NCI-H748 treated with DMSO at 0.1 percent for 48 hours (cell line): ENCODE results near the gene ZNRF2.
"Not testable (repeated sequence)": the region's sequence is repeated elsewhere in the genome, so short reads cannot be mapped to it uniquely, and the experiment has no call there.

Experiments used
- DNase-seq: peaks from one replicate; lab custom pipeline; 2025; lab: John Stamatoyannopoulos, UW

Gene ZNRF2

DNA sequence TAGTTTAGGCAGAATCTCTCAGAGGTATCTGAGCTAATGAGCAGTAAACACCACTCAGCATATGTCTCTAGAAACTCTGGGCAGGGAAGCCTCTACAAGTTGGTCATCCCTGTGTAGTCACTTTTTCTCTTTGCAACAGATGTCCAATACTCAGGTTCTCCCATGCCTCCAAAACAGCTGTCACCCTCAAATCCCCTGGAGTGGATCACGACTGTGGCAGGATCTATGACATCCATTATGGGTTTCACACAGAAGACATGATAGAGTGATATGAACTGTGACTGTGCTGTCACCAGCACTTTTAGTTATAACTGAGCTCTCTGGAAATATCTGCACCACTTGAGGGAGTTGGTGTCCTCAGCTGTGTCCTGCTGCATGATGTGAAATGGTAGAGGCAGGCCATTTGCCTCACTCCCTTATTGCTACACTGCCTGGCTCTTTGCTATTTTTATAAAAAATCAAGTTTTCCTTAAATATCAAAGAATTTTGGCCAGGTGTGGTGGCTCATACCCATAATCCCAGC, 24.1 kb upstream of the ZNRF2 start:
- DNase-seq = no peak

DNA sequence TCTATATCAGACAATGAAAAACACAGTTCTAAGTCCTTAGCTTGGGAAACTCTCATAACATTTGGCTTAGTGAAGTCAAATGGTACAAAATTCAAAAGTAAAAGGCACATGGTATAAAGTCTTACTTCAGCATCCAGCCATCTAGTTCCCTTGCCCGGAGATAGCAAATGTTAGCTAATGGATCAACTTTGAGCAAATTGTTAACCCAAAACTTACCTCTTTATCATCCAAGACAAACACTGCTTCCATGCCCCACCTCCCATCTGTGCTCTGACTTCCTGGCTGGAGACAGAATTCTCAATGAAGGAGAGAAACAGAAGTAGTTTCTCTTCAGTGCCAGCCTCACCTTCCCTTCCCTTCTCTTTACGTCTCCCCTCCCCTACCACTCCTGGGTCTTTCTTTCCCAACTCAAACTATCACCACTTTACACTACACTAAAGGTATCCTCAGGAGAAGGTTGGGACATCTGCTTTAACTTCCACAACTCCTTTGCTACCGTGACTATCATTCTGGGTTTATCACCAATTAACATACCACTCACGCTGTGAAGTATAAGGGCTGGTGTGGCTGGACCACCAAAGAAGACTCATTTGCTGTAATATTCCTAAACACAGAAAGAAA, 21.2 kb upstream of the ZNRF2 start:
- no peak for DNase-seq

DNA sequence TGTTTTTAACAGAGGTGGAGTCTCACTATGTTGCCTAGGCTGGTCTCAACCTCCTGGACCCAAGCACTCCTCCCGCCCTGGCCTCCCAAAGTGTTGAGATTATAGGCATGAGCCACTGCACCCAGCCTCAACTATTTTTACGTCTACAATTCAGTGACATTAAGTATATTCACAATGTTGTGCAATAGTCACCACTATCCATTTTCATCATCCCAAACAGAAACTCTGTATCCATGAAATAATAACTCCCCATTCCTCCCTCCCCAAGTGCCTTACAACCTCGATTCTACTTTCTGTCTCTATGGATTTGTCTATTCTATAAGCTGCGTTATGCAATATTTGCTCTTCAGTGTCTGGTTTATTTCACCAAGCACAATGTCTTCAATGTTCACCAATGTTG, 20.3 kb upstream of the ZNRF2 start:
- DNase-seq = no peak

DNA sequence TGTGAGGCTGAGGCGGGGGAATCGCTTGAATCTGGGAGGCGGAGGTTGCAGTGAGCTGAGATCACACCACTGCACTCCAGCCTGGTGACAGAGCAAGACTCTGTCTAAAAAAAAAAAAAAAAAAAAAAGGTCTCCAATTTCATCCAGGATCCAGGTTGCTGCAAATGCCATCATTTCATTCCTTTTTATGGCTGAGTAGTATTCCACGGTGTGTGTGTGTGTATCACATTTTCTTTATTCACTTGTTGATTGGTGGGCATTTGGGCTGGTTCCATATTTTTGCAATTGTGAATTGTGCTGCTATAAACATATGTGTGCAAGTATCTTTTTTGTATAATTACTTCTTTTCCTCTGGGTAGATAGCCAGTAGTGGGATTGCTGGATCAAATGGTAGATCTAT, 19.2 kb upstream of the ZNRF2 start:
- DNase-seq = not testable (repeated sequence)

DNA sequence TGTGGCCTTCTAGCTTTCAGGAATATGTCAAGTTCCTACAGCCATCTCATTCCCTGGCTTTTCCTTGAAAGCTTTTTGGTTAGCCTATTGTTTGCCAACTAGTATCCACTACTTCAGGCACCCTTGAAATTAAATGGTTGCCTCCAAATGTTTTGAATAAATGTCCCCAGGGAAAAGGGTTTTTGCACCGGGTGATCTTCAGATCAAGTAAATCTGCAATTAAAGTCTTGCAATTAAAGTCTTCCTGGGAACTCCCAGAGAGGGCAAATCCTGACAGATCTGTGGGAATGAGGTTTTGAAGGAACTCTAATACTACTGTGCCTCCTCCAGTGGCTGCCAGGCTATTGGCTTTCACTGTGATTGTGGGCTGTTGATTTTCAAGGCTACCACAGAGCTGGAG, 17.7 kb upstream of the ZNRF2 start:
- DNase-seq = no peak

DNA sequence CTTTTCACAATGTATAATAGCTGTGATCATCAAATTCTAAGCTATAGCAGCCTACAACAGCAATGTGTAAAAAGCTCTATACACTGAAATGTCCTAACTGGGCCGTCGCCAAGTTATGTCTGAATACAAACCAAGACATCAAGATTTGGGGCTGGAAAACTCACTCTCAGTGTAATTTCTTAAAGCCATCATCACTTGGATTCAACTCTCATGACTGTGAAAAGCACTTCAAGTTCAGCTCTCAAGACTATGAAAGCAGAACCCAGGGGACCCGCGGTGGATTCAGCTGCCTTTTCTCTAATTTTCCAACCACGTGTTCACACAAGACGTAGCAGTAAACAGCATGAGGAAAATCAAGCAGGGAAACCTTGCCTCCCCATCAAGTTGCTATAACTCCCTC, 15.8 kb upstream of the ZNRF2 start:
- DNase-seq = no peak

DNA sequence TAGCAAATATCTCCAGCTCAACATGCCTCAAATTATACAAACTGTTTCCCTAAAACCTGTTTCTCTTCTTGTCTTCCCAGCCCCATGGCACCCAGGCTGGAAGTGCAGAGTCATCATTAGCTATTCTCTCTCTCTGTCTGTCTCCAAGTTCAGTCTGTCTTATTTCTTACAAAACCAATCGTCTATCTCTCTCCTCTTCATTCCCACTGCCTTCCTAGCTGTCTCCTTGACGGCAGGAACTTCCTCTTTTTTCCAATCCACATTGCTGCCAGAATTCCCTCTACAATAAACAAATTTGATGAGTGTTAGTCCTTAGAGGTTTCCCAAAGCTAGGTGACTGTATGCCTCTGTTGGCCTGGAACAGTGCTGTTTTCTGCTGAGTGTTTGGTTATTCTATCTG, 14.9 kb upstream of the ZNRF2 start:
- DNase-seq = no peak

DNA sequence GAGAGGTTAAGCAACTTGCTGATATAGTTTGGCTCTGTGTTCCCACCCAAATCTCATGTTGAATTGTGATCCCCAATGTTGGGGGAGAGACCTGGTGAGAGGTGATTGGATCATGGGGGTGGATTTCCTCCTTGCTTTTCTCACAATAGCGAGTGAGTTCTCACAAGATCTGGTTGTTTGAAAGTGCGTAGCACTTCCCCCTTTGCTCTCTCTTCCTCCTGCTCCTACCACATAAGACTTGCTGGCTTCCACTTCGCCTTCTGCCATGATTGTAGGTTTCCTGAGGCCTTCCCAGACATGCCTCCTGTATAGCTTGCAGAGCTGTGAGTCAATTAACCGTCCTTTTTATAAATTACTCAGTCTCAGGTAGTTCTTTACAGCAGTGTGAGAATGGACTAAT, 13.5 kb upstream of the ZNRF2 start:
- DNase-seq = no peak

DNA sequence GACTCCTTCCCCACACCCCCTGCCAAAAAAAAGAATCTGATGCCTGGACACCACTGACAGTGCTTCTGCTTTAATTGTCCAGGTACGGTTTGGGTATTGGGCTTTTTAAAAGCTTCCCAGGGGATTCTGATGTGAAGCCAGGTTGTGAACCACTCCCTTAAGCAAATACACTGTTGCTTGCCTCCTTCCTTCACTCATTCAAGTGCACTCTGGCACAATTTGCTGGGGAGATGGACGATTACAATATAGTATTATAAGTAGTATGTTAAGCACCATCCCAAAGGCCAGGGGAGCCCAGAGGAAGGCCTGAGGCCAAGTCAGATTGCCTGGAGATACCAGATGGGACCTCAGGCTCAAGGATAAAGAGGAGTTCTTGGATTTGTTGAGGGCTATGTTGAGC, 12.3 kb upstream of the ZNRF2 start:
- no peak for DNase-seq

DNA sequence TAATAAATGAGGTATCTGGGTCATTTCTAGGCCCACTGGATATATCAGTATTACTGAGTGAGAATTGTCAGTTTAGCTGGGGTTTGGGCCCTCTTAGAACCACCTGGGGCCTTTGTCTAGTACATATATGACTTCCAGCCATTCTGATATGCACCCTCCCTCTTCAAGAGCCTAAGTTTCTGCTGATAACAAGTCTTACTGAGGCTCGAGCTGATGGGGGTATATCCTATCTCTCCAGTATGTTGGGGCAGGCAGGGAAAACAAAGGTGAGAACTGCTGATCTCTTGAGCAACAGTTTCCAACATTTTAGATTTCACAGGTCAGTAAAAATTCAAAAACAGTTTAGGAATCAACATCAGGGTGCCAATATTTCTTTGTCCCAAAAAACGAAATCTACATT, 10.8 kb upstream of the ZNRF2 start:
- no peak for DNase-seq

DNA sequence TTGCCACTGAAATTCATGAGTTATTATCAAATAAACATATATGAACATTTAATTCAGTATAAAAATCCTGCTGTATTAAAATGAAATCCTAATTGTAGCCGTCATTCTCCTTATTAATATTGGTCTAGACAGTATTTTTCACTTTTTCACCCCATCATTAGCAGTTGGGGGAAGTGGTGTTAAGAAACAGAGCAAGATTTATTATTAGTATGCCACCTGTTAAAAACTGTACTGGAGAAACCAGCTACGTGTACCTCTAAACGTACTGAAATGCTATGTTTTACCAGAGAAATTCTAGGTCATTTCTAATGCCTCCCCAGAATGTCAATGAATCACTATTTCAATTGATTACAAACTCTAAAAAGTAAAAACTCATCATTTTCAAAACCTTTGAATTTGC, 9.8 kb upstream of the ZNRF2 start:
- no peak for DNase-seq

DNA sequence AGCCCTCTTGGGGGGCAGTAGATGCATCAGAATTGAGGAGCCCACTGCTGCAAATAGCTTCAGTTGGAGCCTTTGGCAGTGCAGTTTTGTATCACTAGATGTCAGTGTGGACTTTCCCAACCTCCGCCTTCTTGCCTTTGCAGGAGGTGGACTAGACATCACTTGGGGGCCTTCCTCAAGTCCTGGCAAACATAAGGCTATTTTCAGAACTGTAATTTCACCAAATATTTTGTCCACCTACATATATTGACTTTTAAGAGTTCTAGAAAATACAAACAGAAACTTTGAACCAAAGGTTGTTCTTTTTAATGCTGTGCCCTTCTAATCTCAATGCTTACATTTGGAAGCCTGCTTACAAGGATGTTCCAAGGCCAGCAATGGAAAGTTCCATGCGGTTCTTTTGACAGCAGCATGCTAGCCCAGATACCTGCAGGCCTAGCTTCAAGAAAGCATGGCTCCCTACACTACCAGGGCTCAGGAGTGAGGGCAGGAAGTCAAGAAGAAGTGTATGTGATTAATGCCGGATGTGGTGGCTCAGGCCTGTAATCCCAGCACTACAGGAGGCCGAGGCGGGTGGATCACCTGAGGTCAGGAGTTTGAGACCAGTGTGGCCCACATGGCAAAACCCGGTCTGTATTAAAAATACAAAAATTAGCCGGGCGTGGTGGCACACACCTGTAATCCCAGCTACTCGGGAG, 8.0 kb upstream of the ZNRF2 start:
- DNase-seq = peak; percentile 31

DNA sequence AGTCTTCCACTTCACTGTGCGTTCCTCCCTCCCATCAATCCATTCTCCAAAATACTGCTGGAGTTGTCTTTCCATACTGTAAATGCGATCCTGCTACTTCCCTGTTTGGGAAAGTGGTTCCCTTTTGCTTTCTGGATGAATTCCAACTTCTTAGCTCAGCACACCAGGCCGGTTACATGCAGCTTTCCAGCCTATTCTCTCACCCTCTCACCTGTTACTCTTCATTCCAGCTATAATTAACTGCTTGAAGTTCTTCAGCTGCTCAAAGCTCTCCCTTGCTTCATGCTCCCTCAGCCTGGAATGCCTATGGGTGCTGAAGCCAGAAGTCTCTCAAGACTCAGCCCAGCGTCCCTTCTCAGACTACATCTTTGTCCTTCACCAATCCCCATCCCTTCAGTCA, 6.0 kb upstream of the ZNRF2 start:
- no peak for DNase-seq

DNA sequence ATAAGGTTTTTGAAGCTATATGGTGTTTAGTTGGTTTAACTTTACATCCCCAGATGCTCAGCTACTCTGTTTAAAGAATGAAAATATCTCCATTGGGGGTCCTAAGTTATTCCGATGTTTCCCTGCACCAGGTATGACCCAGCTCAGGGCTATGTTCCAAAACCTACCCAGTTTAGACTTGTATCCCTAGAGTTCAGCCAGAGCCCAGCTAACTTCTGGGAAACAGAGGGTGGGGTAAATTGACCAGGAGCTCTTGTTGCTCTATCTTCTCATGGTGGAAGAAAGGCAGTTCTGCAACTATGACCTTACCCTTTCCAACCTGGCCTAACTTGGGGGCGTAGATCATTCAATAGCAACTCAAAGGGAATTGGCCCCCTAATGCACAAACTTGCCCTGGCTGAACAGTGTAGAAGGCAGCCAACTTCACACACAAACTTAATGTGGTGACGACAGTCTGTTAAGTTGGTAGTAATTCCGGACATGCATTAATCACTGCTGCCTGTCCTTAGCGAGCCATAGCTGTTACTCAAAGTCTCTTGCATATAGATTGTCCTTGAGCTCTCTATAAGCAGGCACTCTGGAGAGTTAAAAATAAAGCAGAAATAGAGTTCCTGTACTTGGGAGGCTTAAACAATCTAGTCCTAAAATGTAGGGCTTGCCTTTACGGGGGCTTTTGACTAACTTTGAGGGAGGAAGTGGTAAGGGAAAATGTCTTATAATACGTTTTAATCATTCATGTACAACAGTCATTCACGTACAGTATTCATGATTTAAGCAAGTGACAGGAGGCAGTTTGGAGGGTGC, 5.3 kb upstream of the ZNRF2 start:
- DNase-seq = no peak

DNA sequence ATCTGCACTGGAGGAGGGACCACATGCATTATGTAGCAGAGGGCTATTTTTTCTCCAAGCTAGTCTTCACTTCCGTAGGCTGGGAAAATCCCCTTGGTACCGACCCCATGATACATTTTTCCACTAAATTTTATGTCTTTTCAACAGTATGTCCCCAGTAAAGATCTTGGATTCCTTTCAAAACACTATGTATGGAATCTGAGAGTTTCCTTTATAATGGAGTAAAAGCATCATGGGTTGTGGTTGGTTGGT, 4.8 kb upstream of the ZNRF2 start:
- DNase-seq = no peak

DNA sequence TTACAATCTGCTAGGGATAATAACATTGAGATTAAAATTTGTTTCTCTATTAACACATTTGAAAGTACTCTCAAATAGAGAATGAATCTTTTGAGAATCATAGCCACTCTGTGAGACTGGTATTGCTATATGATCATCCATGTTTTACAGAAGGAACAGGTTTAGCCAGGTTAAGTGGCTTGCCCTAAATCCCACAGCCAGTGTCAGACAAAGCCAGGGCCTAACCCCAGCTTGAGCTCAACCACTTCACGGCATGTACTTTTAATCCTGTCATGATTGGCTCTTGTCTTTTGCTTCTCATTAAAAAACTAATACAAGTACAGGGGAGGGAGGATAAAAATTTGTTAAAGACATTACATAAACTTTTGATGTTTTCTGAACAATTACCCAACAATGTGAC, 3.8 kb upstream of the ZNRF2 start:
- DNase-seq = no peak

DNA sequence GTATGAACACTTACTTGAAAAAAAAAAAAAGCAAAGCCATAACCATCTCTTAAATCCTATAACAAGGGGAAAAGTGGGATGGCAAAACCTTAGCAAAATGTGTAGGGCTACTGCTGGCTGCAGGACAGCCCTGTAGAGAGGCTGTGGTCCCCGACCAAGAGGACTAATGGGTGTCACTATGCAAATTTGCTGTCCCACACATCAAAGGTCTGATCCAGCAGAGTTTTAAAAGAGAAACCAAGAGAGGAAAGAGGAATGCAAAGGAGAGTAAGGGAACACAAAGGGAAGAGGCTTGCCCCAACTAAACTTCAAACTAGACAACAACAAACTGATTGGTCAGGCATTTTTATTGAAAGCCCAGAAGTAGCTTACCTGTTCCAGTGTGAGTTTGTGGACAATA, 3.1 kb upstream of the ZNRF2 start:
- no peak for DNase-seq

DNA sequence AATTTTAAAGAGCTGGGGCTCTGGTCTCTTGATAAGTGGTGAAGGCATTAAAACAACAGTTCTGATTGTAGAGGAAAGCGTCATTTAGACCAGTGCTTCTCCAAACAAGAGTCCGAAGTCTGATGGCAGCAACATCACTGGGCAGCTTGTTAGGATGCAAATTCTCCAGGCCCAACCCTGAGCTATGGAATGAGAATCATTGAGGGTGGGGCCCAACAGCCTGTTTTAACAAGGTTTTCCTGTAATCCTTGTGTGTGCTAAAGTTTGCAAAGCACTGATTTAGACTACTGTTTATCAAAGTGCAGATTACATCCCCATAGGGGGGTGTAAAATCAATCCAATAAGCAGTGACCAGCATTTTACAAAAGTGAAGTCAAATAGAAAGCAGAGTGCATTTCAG, 2.6 kb upstream of the ZNRF2 start:
- no peak for DNase-seq

DNA sequence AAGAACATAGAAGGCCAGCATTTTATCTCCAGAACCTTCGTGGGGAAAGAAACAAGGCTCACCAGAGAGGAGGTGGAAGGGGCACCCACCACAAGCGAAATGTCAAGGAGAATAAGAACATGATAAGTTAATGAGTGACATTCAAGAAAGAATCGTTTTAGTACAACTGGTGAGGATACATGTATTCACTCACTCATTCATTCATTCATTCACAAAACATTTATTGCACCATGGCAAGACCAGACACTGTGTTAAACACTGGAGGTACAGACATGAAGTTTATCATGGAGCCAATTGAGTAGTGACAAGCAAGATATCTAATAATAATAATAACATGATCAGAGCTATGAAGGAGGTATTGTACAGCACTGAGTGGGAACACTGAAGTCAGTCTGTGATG, 1.7 kb upstream of the ZNRF2 start:
- DNase-seq = no peak

DNA sequence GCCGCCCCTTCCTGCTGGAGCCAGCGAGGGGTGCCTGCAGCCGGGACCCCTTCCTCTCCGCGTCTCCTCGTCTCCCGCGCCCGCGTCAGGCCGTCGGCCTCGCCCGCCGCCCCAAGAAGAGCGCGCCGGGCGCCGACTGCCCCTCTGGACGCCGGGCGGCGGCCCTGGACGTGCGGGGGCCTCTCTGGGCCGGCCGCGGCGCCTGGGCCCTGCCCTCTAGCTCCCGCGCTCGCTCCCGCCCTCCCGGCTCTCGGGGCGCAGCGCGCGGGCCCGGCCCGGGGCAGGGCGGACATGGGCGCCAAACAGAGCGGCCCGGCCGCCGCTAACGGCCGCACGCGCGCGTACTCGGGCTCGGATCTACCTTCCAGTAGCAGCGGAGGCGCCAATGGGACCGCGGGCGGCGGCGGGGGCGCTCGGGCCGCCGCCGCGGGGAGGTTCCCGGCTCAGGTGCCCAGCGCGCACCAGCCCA, 704 bp downstream of the ZNRF2 start:
- no peak for DNase-seq

DNA sequence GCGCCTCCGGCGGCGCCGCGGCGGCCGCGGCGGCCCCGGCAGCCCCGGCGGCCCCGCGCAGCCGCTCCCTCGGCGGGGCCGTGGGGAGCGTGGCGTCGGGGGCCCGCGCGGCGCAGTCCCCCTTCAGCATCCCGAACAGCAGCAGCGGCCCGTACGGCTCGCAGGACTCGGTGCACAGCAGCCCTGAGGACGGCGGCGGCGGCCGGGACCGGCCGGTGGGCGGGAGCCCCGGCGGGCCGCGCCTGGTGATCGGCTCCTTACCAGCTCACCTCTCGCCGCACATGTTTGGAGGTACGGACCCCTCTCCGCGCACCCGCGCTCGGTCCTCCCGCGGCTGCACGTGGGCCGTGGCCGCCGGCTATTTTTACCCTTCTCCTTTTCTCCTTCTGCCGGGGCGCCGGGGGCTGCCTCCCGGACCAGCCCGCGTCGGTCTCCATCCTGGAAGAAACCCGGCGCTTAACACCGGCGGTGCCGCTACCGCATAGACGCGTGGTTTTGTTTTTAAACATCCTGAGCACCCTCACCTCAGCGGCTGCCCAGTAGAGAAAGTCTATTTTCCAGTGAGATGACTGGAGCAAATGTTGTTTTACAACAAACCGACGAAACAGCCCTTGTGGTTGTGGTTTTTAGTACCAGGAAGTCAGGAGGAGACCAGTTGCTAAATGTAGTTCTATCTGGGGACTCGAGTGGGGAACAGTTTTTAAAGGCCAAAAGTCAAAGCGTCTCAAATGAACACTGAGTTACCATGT, 1.3 kb downstream of the ZNRF2 start:
- peak; percentile 23 for DNase-seq

DNA sequence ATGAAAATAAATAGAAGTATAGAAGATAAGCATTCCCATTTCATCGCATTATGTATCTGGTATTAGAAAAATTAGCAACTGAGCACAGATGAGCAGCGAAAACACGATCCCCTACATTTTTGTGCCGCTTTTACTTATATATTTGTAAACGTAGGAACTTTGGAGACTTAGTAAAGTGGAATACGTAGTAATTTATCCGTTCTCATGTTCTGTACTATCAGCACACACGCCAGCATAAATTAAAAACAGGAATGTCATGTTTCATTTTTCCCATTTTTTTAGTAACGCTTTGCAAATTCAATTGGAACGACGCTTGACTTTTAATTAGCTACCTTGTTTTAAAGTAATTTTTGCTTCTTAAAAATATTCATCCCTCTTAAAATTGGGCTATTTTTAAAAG, 2.4 kb downstream of the ZNRF2 start:
- no peak for DNase-seq

DNA sequence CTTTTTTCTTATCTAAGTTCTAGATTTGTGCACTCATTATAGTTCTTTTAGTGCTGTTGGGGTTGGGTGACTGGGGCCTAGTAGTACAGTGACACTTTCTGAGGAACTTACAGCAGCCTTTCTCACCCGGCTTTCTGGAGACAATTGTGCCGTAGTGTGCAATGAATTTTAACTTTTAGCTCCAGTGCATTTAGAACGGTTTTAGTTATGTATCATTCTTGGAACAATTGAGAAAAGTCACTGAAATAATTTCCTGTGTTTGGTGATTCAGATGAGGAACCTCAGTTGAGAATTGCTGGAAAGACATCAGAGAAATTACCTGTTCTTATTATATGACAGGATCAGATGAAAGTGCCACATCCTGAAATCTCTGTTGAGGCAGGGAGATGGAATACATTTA, 3.2 kb downstream of the ZNRF2 start:
- DNase-seq = not testable (repeated sequence)
